SK-N-MC (cell line): Measurements from ENCODE around the gene SLC49A3.

Experiments
- EZH2 ChIP-seq: fragments of 200-600 bp; sonication (generic); IDR thresholded peaks from one replicate; pipeline ENCODE4 v1.6.1; 2017; ENCODE audit warnings: antibody characterized with exemption
- POLR2AphosphoS5 ChIP-seq: IDR thresholded peaks from 2 replicates; pipeline ENCODE4 v1.6.1; 2012; ENCODE audit warnings: mild to moderate bottlenecking, low read depth, low read length, borderline replicate concordance

GRCh38 chr4:637536-638280 lies 51.2 kb downstream of the SLC49A3 start:
- TF ChIP-seq POLR2AphosphoS5 (no peak), EZH2 (no peak)
